Fibroblast of the conjunctiva (primary cell): ENCODE measurements around the gene CLDN1.
A peak's percentile ranks its signal among the peaks of the same experiment; 100 is the strongest.

Source experiments
- DNase-seq: peaks from one replicate; pipeline ENCODE4 v3.0.0-alpha.2; 2010; ENCODE audit warnings: low read depth

The CLDN1 gene, protein sequence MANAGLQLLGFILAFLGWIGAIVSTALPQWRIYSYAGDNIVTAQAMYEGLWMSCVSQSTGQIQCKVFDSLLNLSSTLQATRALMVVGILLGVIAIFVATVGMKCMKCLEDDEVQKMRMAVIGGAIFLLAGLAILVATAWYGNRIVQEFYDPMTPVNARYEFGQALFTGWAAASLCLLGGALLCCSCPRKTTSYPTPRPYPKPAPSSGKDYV

DNA sequence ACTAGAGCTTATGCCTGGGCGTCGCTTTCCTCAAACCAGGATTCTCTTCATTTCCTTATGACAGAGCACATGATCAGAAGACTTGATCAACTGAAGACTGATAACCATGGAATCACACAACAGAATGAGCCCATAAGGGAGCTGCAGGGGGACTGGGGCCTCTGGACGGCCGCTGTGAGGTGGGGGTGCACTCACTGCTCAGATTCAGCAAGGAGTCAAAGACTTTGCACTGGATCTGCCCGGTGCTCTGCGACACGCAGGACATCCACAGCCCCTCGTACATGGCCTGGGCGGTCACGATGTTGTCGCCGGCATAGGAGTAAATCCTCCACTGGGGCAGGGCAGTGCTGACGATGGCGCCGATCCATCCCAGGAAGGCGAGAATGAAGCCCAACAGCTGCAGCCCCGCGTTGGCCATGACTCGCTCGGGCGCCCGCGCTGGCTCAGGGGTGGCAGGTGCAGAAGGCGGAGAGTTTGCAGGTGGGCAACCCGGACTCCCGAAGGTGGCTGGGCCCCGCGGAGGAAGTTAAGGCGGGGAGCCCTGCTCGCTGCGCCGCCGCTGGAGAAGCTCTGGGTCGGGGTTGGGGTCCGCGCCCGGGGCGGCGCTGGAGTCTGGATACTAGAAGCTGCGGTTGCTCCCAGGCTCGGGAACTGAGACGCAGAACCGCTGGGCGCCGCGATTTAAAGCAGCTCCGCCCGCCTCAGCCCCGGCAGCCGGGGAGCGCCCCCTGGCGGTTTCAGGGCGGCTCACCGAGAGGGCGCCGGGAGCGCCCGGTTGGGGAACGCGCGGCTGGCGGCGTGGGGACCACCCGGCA is at the start of gene CLDN1:
TSS of gene CLDN1 (minus strand) at position 658 of the 815 bp plus-strand sequence. CDS start at position 418, 240 bp downstream.
- DNase-seq: peak; percentile 46

DNA sequence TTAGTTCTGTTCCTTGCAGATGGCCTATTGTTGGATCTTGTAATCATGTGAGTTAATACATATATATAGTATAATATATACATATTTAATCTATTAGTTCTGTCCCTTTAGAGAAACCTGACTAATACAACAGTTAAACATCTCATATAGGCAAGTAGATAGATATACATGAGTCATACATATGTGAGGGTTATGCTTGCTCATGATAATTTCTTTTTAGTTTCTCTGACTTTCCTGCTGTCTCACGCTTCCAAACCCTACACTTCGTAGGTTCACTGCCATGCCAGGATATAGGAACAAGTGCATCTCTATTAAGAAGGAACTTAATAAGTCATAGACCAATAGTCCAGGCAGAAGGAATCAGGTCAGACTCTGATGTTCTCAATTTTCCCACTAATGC is 48.9 kb upstream of the CLDN1 start:
- no peak for DNase-seq

DNA sequence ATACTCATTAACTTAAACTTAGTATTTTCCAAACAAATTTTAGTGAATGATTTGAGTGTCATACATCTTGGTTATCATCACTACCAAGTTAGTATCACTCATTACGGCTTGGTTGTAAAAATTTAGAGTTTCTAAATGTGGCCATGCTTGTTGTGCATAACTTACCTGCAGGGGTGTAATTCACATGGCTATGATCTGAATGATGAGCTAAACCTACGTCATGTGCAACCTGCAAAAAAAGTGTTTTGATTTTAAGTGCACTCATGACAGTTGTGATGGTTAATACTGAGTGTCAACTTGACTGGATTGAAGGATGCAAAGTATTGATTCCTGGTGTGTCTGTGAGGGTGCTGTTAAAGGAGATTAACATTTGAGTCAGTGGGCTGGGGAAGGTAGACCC is 48.1 kb upstream of the CLDN1 start:
- DNase-seq: no peak

DNA sequence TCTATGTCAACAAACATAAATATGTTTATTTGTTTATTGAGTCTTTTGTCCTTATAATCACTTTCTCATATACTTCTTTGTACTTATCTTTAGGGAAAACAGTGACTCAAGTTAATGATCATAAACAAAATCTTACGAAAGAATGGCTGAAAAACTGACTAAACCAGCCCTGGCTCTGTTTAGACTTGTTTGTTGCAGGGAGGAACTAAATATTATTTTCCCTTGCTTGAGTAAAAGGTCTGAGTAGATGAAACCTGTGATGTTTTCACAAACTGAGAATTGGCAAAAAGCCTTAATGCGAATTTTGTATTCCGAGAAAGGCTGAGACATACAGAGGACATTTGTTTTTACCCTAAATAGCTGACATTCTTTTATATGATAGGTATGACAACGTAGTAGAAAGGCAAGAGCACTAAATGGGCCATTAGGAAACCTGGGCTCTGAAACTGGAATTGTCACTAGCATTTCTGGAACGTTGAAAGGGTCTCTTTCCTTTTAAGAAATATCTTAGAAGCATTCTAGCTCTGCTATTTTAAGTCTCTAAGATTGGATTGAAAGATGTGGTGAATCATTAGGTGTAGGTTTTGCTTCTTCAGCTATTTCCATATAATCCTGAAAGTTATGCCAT is 47.5 kb upstream of the CLDN1 start:
- DNase-seq: no peak

DNA sequence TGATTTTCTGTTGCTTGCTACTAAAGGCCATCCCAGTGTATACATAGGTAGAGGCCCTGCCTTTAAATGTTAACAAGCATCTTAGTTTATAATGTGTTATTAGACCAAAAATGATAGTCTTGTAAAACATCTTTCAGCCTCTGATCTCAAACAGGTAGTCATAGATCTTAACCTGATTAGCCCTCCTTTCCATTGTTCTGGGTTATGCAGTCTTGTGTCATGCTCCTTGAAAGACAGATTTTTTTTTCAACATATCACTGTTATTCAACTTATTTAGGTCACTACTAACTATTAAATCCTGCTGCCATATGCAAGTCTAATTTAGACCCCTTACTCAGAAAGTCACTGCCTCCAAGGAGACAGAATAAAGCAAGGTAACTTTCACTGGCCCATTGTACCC is 46.6 kb upstream of the CLDN1 start:
- no peak for DNase-seq

DNA sequence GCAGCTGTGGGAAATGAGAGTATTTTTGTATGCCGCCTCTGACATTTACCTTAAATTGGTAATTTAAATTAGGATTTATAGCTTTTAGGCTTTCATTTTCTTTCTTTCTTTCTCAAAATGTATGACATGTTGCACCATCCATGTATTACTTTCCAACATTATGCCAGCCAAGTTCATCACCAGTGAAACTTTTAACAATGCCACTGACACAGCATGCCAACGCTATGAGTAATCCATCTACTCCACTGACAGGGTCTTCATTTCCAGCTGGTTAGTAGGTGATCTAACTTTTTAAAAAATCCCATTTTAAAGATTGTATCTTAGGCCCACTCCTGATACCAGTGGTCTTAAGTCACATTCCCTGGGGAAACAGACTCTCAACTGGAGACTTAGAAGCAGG is 43.9 kb upstream of the CLDN1 start:
- no peak for DNase-seq

DNA sequence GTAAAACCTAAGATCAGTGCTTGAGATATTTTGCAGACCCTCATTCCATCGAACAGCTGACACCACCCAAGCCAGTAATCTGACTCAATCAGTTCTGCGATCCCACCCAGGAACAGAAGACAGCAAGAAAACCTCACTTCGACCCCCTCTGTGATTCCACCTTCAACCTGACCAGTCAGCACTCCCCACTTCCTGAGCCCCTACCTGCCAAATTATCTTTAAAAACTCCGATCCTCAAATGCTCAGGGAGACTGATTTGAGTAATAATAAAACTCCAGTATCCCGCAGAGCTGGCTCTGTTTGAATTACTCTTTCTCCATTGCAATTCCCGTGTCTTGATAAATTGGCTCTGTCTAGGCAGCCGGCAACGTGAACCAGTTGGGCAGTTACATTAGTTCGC is 40.0 kb upstream of the CLDN1 start:
- no peak for DNase-seq

DNA sequence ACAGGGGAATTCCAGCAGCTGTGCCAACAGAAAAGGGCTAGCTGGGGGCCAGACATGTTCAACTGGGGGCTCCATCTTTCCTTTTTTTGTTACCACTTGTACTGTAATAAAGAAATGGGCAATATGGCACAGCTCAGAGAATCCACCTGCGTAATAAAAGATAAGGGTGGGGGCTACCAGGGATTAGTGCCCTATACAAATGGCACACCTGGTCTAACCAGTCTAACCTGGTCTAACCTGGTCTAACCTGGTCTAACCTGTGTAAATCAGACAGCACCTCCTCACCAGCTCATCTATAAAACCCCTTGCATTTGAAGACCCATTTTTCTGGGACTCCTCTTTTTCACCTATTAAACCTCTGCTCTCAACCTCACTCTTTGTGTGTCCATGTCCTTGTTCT is 39.5 kb upstream of the CLDN1 start:
- no peak for DNase-seq

DNA sequence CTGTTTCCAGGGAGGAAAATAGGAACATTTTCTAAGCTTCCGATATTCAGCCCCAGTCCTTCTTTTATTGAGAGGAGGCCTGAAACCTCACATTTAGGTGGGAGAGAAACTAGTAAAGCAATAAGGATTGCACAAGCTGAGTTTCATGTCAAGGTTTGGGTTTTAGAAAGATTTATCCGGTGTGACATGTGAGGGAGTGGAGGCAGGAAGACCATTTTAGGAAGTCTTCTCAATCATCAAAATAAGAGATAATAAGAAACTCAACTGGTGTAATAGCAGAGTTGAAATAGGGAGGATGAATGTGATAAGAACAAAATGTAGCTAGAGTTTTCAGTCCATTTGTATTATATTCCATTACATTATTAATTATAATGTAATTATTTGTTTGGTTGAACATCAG is 38.0 kb upstream of the CLDN1 start:
- DNase-seq: no peak

DNA sequence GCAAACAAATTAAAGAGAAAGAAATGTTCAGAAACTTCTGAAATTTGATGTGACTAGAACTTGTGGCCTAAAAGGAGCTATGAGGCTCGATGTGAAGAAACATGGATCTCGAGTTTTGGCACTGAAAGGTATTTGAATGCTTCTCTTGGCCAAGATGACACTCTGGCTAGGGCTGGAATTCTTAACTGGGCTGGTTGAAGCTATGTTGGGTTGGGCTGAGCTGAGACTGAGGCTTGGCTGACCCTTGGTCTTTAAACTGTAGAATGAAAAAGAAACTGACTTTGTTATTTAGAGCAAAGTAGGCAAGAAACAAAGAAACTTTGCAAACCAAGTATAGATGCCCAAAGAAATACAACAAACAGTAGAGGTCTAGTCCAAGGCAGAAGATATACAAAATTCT is 37.6 kb upstream of the CLDN1 start:
- no peak for DNase-seq

DNA sequence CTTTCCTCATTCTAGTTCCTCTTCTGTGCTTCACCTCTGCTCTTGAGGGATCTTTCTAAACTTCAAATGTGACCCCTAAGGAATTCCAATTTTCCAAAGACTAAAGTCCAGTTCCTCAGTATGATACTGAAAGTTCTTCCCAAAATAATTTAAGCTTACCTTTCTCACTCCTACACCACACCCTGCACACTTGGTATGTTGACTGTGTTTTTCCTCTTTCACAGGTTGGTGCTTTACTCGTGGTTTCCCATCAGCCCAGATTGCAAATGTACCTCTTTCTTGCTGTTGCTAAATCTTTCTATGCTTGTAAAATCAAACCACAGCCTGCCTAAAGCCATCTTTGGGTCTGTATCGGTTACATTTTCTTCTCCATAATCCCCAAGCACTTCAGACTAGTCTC is 35.2 kb upstream of the CLDN1 start:
- DNase-seq: no peak

DNA sequence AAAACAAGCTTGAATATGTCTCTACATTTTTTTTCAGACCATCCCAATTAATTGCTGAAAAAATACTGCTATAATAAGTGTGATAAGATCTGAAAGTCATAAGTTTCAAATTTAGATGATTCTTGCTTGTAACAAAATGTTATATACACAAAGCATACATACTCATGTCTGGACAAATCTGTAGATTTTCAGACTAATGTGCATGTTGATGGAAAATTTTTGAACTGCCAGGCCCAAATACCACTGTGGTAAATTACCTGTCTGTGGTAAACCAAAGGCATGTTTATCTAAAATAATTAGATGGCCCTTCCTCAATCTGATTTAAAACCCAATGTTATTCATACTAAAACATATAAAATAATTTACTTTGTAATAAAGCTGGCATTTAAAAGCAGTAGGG is 34.0 kb upstream of the CLDN1 start:
- DNase-seq: no peak

DNA sequence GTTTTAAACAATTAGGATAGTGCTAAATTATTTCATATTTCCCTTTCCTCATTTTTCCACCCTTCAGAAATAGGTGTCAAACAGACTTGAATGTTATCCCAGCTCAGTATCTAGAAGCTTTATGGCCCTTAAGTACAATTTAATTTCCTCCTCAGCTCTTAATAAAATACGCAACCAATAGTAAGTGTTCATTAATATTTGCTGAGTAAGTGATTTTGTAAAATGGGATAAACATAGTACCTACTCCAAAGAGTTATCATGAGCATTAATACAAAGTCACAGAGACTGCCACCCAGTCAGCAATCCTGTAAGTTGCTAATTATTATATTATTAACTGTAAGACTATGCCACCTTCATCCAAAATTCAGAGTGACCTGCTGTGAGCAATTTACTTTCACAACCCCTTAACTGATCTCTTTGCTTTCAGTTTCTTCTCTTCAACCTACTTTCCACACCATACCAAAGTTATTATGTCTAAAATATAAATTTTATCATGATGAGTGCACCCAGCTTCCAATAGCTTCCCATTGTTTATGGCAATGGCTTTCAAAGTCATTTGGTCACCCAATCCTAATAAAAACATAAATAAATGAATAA is 30.7 kb upstream of the CLDN1 start:
- DNase-seq: no peak

DNA sequence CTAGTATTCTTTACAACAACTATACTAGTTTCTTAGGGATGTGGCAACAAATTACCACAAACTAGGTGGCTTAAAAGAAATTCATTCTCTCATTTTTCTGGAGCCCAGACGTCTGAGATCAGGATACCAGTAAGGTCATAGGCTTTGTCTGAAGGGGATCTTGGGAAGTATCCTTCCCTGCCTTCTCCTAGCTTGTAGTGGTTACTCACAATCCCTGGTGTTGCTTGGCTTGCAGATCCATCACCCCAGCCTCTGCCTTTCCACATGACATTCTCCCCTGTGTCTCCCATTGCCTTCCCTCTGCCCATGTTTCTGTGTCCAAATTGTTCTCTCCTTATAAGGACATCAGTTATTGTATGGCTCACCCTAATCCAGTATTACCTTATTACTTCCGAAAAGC is 24.3 kb upstream of the CLDN1 start:
- no peak for DNase-seq

DNA sequence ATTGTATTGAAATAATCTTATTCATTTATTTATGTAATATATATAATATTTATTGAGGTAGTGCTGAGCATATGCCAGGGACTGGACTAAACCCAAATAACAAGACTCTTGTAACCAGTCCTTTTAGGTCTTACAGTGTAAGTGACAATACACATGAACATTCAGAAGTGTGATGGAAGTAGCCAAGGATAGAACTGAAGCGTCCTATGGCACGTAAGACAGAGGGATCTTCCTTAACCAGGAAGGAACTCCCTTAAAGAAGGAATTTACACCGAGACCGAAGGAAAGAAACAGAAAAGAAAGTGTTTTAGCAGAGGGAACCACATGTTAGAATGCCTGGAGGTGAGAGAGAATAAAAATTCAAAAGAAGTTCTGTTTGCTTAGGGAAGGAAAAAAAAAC is 23.6 kb upstream of the CLDN1 start:
- no peak for DNase-seq

DNA sequence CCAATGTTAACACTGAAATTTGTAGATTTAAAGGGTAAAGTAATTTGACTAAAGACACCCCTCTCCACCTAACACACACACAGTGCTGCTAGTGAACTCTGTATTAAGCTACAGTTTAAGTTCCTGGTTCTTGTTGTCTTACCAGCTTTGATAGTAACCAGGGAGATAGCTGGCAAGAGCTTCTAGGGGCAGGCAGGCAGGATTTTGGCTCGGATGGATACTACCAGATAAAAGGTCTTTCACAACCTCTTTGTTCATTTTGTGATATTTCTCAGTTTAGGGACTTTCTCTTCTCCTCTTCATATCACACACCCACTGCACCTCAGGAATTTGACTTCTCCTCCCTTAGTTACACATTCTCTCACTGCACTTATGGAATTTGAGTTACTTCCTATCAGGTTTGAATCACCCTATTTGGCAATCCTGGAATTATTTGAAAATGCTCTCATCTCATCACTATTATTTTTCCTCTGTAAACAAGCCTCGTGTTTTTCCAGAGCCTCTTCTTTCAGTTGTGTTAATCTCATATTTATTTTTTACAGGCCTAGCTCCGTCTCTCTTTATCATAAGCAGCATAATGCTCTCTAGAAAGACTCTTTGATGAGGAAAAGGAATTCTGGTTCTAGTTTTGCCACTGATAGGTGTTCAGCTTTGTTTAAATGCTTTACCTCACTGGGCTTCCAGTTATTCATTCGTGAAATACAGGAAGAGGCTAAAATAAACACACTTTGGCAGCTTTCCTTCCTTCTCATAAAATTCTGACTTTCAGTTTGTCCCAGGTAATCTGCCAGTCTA is 23.0 kb upstream of the CLDN1 start:
- peak; percentile 55 for DNase-seq

DNA sequence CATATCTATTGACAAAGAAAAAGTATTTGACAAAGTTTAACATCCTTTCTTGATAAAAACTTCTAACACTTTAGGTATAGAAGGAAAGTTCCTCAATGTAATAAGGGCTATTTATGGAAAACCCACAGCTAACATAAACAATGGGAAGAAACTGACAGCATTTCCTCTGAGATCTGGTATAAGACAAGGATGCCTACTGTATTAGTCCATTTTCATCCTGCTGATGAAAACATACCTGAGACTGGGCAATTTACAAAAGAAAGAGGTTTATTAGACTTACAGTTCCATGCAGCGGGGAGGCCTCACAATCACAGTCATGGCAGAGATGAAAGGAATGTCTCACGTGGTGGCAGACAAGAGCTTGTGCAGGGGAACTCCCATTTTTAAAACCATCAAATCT is 17.8 kb upstream of the CLDN1 start:
- no peak for DNase-seq

DNA sequence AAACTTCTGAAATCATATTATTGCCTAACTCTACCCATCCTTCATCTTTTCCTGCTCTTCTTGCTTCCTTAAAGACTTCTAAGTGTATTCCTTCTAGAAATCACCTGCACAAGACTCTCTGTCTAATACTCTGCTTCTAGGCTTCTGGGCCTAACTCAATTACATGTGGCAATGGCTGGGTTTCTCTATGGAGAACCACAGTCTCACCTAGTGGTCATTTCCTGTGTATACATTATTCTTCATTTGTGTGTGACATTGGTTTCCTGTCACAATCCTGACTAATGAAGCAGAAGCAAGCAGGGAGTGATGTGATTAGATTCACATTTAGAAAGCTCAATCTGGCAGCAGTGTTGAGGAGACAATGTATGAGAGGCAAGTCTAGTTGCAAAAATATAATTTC is 16.9 kb upstream of the CLDN1 start:
- DNase-seq: no peak

DNA sequence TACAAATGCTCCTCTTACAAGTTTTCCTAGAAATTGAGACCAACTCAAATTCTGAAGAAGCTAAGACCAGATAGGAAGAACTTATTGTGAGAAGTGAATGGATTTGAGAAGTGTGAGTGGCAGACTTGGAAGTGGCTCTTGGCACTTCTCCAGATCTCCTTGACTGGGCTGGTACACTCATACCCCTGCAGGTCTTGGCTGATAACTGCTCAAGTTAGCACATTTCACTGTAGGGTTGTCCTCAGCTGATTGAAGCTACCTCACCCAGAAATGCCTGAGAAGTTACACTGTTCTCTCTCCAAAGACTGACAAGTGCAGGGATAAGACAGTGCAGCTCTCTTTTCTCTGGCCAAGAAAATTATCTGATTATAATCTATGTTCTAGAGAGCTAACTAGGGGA is 16.5 kb upstream of the CLDN1 start:
- DNase-seq: no peak

DNA sequence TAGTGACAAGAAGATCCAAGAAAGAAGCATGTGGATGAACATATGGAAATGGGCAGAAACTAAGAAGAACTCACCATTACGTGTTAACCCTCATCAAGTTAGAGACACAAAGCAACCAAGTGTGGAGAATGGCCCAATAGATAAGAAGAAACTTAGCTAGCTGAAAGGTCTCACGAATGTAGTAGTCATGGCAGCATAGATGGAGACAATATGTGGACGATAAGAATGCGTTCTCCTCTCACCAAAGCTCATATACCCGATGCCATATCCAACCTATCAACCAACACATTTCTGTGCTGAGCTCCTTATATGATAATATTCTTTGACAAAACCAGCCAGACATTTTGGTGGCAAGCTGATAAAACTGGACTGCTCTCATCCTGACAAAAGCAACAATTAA is 15.1 kb upstream of the CLDN1 start:
- no peak for DNase-seq

DNA sequence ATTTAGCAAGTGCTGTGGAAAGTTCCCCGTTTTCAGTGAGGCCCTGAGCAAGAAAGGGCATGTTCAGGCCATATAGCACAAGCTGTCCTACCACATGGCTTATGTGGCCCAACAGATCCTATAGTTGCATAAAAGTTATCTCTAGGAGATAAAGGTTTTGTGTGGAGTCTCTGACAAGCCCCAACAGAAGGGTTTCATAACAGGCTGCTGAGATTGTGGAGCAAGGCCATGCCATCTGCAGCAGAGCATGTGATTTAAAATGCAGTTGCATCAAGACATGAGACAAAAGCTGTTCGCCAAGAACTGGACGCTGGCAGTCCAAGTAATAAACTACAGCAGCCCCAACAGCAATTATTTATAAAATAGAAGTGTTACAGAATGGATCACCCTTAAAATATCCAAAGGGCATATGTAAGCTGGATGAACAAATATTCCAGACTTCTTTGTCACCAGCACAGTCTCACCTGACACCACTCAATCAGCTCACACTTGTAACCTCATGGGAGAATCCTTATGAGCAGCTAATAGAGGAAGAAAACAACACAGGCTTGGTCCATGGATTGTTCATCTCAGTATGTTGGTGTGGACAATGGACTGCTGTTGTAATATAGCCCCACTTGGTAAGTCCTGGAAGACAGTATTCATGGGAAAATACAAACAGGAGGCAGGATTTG is 14.4 kb upstream of the CLDN1 start:
- DNase-seq: no peak

DNA sequence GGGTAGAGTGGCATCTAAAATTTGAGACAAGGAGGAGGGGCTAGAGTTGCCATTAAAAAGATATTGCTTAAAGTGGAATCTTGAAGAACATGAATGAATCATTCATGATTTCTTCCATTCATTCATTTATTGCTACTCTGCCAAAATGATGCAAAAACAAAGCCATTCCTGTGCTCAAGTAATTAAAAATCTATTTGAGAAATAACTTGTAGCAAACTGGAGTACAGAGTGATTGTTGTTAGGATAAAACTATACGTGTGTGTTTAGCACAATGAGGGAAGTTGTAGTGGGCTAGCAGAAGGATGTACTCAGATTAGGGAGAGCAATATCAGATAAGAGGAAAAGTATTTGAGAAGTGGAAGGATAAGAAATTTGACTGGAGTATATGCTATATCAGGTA is 11.7 kb upstream of the CLDN1 start:
- DNase-seq: no peak
